ENCODE results near the gene GPC3. TPM values are rescaled to one million over a fixed set of nuclear protein-coding genes. Genes with fewer than 3 reads are reported as not detected.

The GPC3 gene
- total RNA-seq, 1 experiment from 2014 or later = not detected

DNA sequence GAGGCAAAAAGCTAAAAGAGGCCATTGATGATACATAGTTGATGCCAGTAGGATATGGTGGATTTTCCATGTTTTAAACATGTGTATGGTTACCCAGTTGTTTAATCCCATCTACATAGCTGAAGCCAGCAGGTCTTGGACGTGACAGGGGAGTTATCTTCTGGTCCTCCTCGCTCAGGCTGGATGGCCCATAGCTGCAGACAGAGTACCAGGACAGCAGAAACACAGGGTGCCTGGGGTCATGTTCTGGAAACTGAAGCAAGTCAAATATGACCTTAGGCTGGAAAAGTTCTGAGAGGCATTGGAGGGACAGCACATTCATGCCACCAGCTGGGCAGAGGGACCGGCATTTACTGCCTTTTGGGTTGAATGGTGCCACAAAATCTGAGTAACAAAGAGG, 452.1 kb downstream of the GPC3 start:
- H3K4me2 ChIP-seq = no peak overlapping the region
- ChIA-PET POLR2A (ENCODE audit: unreplicated experiment) (no interaction called here), CTCF (no interaction called here)
- H3F3A ChIP-seq (ENCODE audit: insufficient read depth, low read depth) = no peaks in the 10 kb centered on the region
- no peak overlapping the region for H3K27ac ChIP-seq
- TF ChIP-seq CTCF (conservative IDR thresholded peaks at IDR 0.05) = no peak
- TF ChIP-seq EZH2 (IDR thresholded peaks at IDR 0.05; ENCODE audit: low read depth) = no peak
- intact Hi-C loops (cut with micrococcal nuclease; ENCODE audit: unreplicated experiment) = no loop called here
- no peaks in the 10 kb centered on the region for H3K36me3 ChIP-seq (ENCODE audit: low read depth)
- no TSS peak for BruUV-seq (replicated peaks)
- H2AFZ ChIP-seq = no peak overlapping the region
- H3K4me1 ChIP-seq (replicated peaks; ENCODE audit: insufficient read depth) = no peaks in the 10 kb centered on the region
- H4K20me1 ChIP-seq (ENCODE audit: insufficient read depth) = no peaks in the 10 kb centered on the region
- no peaks in the 10 kb centered on the region for H3K27me3 ChIP-seq (ENCODE audit: insufficient read depth, low read depth)
- no peak for DNase-seq
- no peaks in the 10 kb centered on the region for H3K9me2 ChIP-seq (ENCODE audit: insufficient read depth)
- H3K79me2 ChIP-seq (ENCODE audit: low read depth) = no peaks in the 10 kb centered on the region
- H3K9me3 ChIP-seq (ENCODE audit: insufficient read depth, low read depth) = no peaks in the 10 kb centered on the region
- no peak overlapping the region for H3K4me3 ChIP-seq

GRCh38 chrX:133530960-133531359, 454.4 kb downstream of the GPC3 start:
- Histone ChIP-seq H3K4me2 (no peak overlapping the region), H3K9me3 (ENCODE audit: insufficient read depth, low read depth) (no peaks in the 10 kb centered on the region), H3K27ac (no peak overlapping the region), H3K9me2 (ENCODE audit: insufficient read depth) (no peaks in the 10 kb centered on the region), H3K4me3 (no peak overlapping the region), H4K20me1 (ENCODE audit: insufficient read depth) (no peaks in the 10 kb centered on the region), H3F3A (ENCODE audit: insufficient read depth, low read depth) (no peaks in the 10 kb centered on the region), H2AFZ (no peak overlapping the region), H3K36me3 (ENCODE audit: low read depth) (no peaks in the 10 kb centered on the region), H3K4me1 (replicated peaks; ENCODE audit: insufficient read depth) (no peaks in the 10 kb centered on the region), H3K27me3 (ENCODE audit: insufficient read depth, low read depth) (no peaks in the 10 kb centered on the region), H3K79me2 (ENCODE audit: low read depth) (no peaks in the 10 kb centered on the region)
- DNase-seq = no peak
- ChIA-PET CTCF (no interaction called here), POLR2A (ENCODE audit: unreplicated experiment) (no interaction called here)
- TF ChIP-seq CTCF (conservative IDR thresholded peaks at IDR 0.05) (no peak), EZH2 (IDR thresholded peaks at IDR 0.05; ENCODE audit: low read depth) (no peak)
- intact Hi-C loops (cut with micrococcal nuclease; ENCODE audit: unreplicated experiment) = no loop called here
- no TSS peak for BruUV-seq (replicated peaks)

DNA sequence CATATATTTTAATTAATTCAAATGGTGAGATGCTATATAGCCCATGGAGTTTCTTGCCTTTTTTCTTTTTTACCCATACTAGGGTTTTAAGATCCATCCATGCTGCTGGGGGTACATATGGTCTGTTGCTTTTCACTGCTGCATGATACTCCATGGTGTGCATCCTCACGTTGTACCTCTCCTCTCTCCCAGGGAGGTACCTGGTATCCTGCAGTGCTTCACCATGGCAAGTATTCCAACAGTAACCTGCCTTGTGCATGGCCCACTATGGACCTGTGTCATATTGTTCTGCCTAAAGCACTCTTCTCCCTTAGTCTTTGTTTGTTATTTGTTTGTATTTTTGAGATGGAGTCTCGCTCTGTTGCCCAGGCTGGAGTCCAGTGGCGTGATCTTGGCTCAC, 455.8 kb downstream of the GPC3 start:
- Histone ChIP-seq H3K36me3 (ENCODE audit: low read depth) (no peaks in the 10 kb centered on the region), H3K27me3 (ENCODE audit: insufficient read depth, low read depth) (no peaks in the 10 kb centered on the region), H3K9me2 (ENCODE audit: insufficient read depth) (no peaks in the 10 kb centered on the region), H3K79me2 (ENCODE audit: low read depth) (no peaks in the 10 kb centered on the region), H4K20me1 (ENCODE audit: insufficient read depth) (no peaks in the 10 kb centered on the region), H3K4me3 (no peak overlapping the region), H3F3A (ENCODE audit: insufficient read depth, low read depth) (no peaks in the 10 kb centered on the region), H2AFZ (no peak overlapping the region), H3K4me1 (replicated peaks; ENCODE audit: insufficient read depth) (no peaks in the 10 kb centered on the region), H3K4me2 (no peak overlapping the region), H3K27ac (no peak overlapping the region), H3K9me3 (ENCODE audit: insufficient read depth, low read depth) (no peaks in the 10 kb centered on the region)
- TF ChIP-seq EZH2 (IDR thresholded peaks at IDR 0.05; ENCODE audit: low read depth) (no peak), CTCF (conservative IDR thresholded peaks at IDR 0.05) (no peak)
- CTCF ChIA-PET = no interaction called here
- no TSS peak for BruUV-seq (replicated peaks)
- POLR2A ChIA-PET (ENCODE audit: unreplicated experiment) = no interaction called here
- intact Hi-C loops (cut with micrococcal nuclease; ENCODE audit: unreplicated experiment) = no loop called here
- no peak for DNase-seq
